CD4-positive, alpha-beta T cell treated with Interleukin-15 for 4 hours (primary cell): ENCODE measurements around the gene ADIPOQ.
"Not testable (repeated sequence)": the region's sequence is repeated elsewhere in the genome, so short reads cannot be mapped to it uniquely, and the experiment has no call there.

Experiments used
- DNase-seq: peaks from one replicate; pipeline ENCODE4 v3.0.0-alpha.2; 2020; ENCODE audit warnings: low spot score

ADIPOQ gene

GRCh38 chr3:186902154-186902553 is 59.6 kb downstream of the ADIPOQ start:
- no peak for DNase-seq

DNA sequence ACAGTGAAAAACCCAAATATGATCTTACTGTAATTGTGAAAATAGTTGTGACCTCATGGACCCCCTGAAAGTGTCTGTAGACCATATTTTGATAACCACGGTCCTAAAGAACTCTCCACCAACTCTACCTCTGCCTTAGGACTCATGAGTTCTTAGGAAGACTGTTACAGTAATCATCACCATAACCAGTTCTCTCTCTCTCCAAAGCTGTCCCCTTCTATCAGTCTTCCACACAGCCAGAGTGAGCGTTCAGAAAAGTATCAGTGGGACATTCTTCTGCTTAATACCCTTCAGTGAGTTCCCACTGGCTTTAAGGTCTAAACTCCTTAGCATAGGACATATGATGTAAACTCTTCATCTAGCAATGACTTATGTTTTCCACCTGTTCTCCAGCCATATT is 60.2 kb downstream of the ADIPOQ start:
- no peak for DNase-seq

GRCh38 chr3:186903676-186904075 is 61.2 kb downstream of the ADIPOQ start:
- not testable (repeated sequence) for DNase-seq

DNA sequence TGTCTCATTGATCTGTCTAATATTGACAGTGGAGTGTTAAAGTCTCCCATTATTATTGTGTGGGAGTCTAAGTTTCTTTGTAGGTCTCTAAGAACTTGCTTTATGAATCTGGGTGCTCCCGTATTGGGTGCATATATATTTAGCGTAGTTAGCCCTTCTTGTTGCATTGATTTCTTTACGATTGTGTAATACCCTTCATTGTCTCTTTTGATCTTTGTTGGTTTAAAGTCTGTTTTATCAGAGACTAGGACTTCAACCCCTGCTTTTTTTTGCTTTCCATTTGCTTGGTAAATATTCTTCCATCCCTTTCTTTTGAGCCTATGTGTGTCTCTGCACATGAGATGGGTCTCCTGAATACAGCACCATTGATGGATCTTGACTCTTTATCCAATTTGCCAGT is 64.6 kb downstream of the ADIPOQ start:
- DNase-seq, result not testable (repeated sequence)
